IMR-90 (cell line): Measurements from ENCODE around the gene DENND5A. TPM values are rescaled to one million over a fixed set of nuclear protein-coding genes. Genes with fewer than 3 reads are reported as not detected.
A peak's percentile ranks its signal among the peaks of the same experiment; 100 is the strongest.

Experiments
- ATAC-seq: fragments of 200-7000 bp; cut with Tn5 transposase; 2 replicates; pipeline ENCODE4 v1.9.1; 2020; ENCODE audit warnings: low read depth, mild to moderate bottlenecking, moderate library complexity
- BruUV-seq: library from RNA; stranded (reverse); fragments of 400-500 nt; replicated peaks from 2 replicates; lab custom pipeline; 2021; lab: Mats Ljungman, UMichigan
- CTCF ChIA-PET: fragments of 300-600 bp; formaldehyde crosslinking; extraction: SDS; loops from one replicate; lab custom pipeline; 2021; ENCODE audit warnings: antibody characterized with exemption; lab: Yijun Ruan, JAX
- POLR2A ChIA-PET: fragments of 300-600 bp; sonication (Branson Sonifier 250); formaldehyde crosslinking; loops from one replicate; lab custom pipeline; 2022; ENCODE audit warnings: antibody characterized with exemption; ENCODE audit not compliant: unreplicated experiment; lab: Charles Lee
- DNase-seq: peaks from one replicate; pipeline ENCODE4 v3.0.0; 2013
- H2AFZ ChIP-seq: replicated peaks from 2 replicates; pipeline ENCODE3; 2013; ENCODE audit warnings: low read length, mild to moderate bottlenecking; ENCODE audit not compliant: poor library complexity
- H2AK5ac ChIP-seq: 2 replicates; pipeline ENCODE4 v1.6.1; 2013; ENCODE audit warnings: low read depth, low read length, inconsistent platforms
- H2AK9ac ChIP-seq: replicated peaks from 2 replicates; pipeline ENCODE3; 2013; ENCODE audit warnings: mild to moderate bottlenecking, low read depth, low read length, moderate library complexity; ENCODE audit not compliant: poor library complexity
- H2BK120ac ChIP-seq: 2 replicates; pipeline ENCODE4 v1.6.1; 2013; ENCODE audit warnings: low read depth, low read length, inconsistent platforms
- H2BK15ac ChIP-seq: 3 replicates; pipeline ENCODE4 v1.6.1; 2013; ENCODE audit warnings: low read depth, low read length, inconsistent platforms
- H2BK20ac ChIP-seq: 2 replicates; pipeline ENCODE4 v1.6.1; 2013; ENCODE audit warnings: low read depth, mild to moderate bottlenecking, inconsistent platforms, low read length, moderate library complexity
- H2BK5ac ChIP-seq: 2 replicates; pipeline ENCODE4 v1.6.1; 2013; ENCODE audit warnings: mild to moderate bottlenecking, low read depth, low read length, inconsistent platforms; ENCODE audit not compliant: poor library complexity, severe bottlenecking
- H3K14ac ChIP-seq: replicated peaks from 2 replicates; pipeline ENCODE4 v1.6.1; 2013; ENCODE audit warnings: low read depth, low read length, inconsistent platforms
- H3K18ac ChIP-seq: 2 replicates; pipeline ENCODE4 v1.6.1; 2013; ENCODE audit warnings: low read depth, low read length, control low read depth
- H3K23ac ChIP-seq: 2 replicates; pipeline ENCODE4 v1.6.1; 2013; ENCODE audit warnings: low read depth, low read length, inconsistent platforms
- H3K27ac ChIP-seq: 2 replicates; pipeline ENCODE4 v1.5.1; 2013; ENCODE audit warnings: mild to moderate bottlenecking, control low read depth, low read length; ENCODE audit not compliant: insufficient read depth
- H3K27me3 ChIP-seq: 2 replicates; pipeline ENCODE4 v1.6.1; 2013; ENCODE audit warnings: low read length; ENCODE audit not compliant: control insufficient read depth, insufficient read depth
- H3K36me3 ChIP-seq: 2 replicates; pipeline ENCODE4 v1.6.1; 2013; ENCODE audit warnings: low read length, mixed read lengths; ENCODE audit not compliant: control insufficient read depth, insufficient read depth
- H3K4ac ChIP-seq: 2 replicates; pipeline ENCODE4 v1.6.1; 2013; ENCODE audit warnings: low read depth, low read length, inconsistent platforms
- H3K4me1 ChIP-seq: 2 replicates; pipeline ENCODE4 v1.6.1; 2013; ENCODE audit warnings: low read length, mixed read lengths; ENCODE audit not compliant: control insufficient read depth, insufficient read depth
- H3K4me2 ChIP-seq: 2 replicates; pipeline ENCODE4 v1.6.1; 2013; ENCODE audit warnings: low read depth, mild to moderate bottlenecking, control low read depth, low read length, moderate library complexity
- H3K4me3 ChIP-seq: 2 replicates; pipeline ENCODE4 v1.5.1; 2013; ENCODE audit warnings: low read depth, mild to moderate bottlenecking, control low read depth, low read length, moderate library complexity; ENCODE audit not compliant: insufficient read depth
- H3K56ac ChIP-seq: 2 replicates; pipeline ENCODE4 v1.6.1; 2013; ENCODE audit warnings: low read length, inconsistent platforms; ENCODE audit not compliant: insufficient read depth; ENCODE audit errors: extremely low read depth
- H3K79me1 ChIP-seq, 2 experiments: 2 replicates each; pipeline ENCODE4 v1.6.1; 2013; ENCODE audit warnings: low read length in 2 of 2, inconsistent platforms in 1 of 2, low read depth in 1 of 2
- H3K9ac ChIP-seq: 2 replicates; pipeline ENCODE4 v1.6.1; 2013; ENCODE audit warnings: low read depth, low read length, control low read depth
- H3K9me1 ChIP-seq: 2 replicates; pipeline ENCODE4 v1.6.1; 2013; ENCODE audit warnings: low read length, inconsistent platforms; ENCODE audit not compliant: insufficient read depth
- H3K9me3 ChIP-seq: 2 replicates; pipeline ENCODE4 v1.6.1; 2013; ENCODE audit warnings: low read length; ENCODE audit not compliant: control insufficient read depth, insufficient read depth
- H4K20me1 ChIP-seq: 2 replicates; pipeline ENCODE4 v1.6.1; 2013; ENCODE audit warnings: low read length, inconsistent platforms; ENCODE audit not compliant: insufficient read depth
- H4K5ac ChIP-seq: 2 replicates; pipeline ENCODE4 v1.6.1; 2013; ENCODE audit warnings: mild to moderate bottlenecking, low read depth, low read length, control low read depth
- H4K8ac ChIP-seq, 2 experiments: 2 replicates each; pipeline ENCODE4 v1.6.1; 2013; ENCODE audit warnings: low read depth in 2 of 2, low read length in 2 of 2, control low read depth in 1 of 2, inconsistent platforms in 1 of 2
- H4K91ac ChIP-seq: 2 replicates; pipeline ENCODE4 v1.6.1; 2013; ENCODE audit warnings: low read depth, low read length, inconsistent platforms; ENCODE audit not compliant: insufficient read depth
- BHLHE40 ChIP-seq: fragments of 150-350 bp; IDR thresholded peaks from 2 replicates; pipeline ENCODE4 v1.6.1; 2016; ENCODE audit warnings: mild to moderate bottlenecking, low read depth, low read length
- CEBPB ChIP-seq: IDR thresholded peaks from 2 replicates; pipeline ENCODE4 v1.6.1; 2012; ENCODE audit warnings: low read depth, low read length, improper control_type of control experiment
- CHD1 ChIP-seq: IDR thresholded peaks from 2 replicates; pipeline ENCODE4 v1.6.1; 2012; ENCODE audit warnings: low read depth, low read length, improper control_type of control experiment
- CTCF ChIP-seq: conservative IDR thresholded peaks from 2 replicates; pipeline ENCODE4 v1.5.1; 2012; ENCODE audit warnings: mild to moderate bottlenecking, low read depth, low read length, improper control_type of control experiment
- ELK1 ChIP-seq: fragments of 150-350 bp; IDR thresholded peaks from 2 replicates; pipeline ENCODE4 v1.6.1; 2016; ENCODE audit warnings: low read depth, mild to moderate bottlenecking, low read length, moderate library complexity, borderline replicate concordance
- FOS ChIP-seq: fragments of 150-350 bp; IDR thresholded peaks from 2 replicates; pipeline ENCODE4 v1.6.1; 2016; ENCODE audit warnings: low read depth, low read length
- MAFK ChIP-seq: IDR thresholded peaks from 2 replicates; pipeline ENCODE4 v1.6.1; 2012; ENCODE audit warnings: low read depth, low read length, improper control_type of control experiment
- MAZ ChIP-seq: IDR thresholded peaks from 2 replicates; pipeline ENCODE4 v1.6.1; 2012; ENCODE audit warnings: low read depth, mild to moderate bottlenecking, low read length, improper control_type of control experiment, moderate library complexity, borderline replicate concordance
- MXI1 ChIP-seq: IDR thresholded peaks from 2 replicates; pipeline ENCODE4 v1.6.1; 2012; ENCODE audit warnings: low read depth, mild to moderate bottlenecking, low read length, moderate library complexity, borderline replicate concordance
- POLR2A ChIP-seq: IDR thresholded peaks from 2 replicates; pipeline ENCODE4 v1.6.1; 2012; ENCODE audit warnings: mild to moderate bottlenecking, low read depth, low read length
- RAD21 ChIP-seq: IDR thresholded peaks from 2 replicates; pipeline ENCODE4 v1.6.1; 2012; ENCODE audit warnings: low read length, improper control_type of control experiment
- RCOR1 ChIP-seq: IDR thresholded peaks from 2 replicates; pipeline ENCODE4 v1.6.1; 2012; ENCODE audit warnings: mild to moderate bottlenecking, low read length, improper control_type of control experiment; ENCODE audit not compliant: insufficient replicate concordance
- SMC3 ChIP-seq: fragments of 150-350 bp; IDR thresholded peaks from 2 replicates; pipeline ENCODE4 v1.6.1; 2016; ENCODE audit warnings: low read depth, mild to moderate bottlenecking, antibody characterized with exemption, low read length, moderate library complexity
- WGBS, 2 experiments: methylation state at CpG; one replicate each; pipeline versions ENCODE4 v1.1.5 to v1.1.7; 2013; ENCODE audit warnings: missing lambda C conversion rate in 2 of 2; ENCODE audit not compliant: insufficient read length in 1 of 2; ENCODE audit errors: extremely low coverage in 2 of 2; 5-methylcytosine and 5-hydroxymethylcytosine counted together
- dilution Hi-C: fragments of 300-500 bp; cut with HindIII; formaldehyde crosslinking; loops from one replicate; pipeline ENCODE4 v1.14.3; 2018; ENCODE audit warnings: low sequenced_read_pairs; ENCODE audit not compliant: unreplicated experiment
- in situ Hi-C: fragments of 300-500 bp; cut with MboI; formaldehyde crosslinking; loops from 3 replicates; pipeline ENCODE4 v1.14.3; 2019; ENCODE audit warnings: low sequenced_read_pairs, inconsistent platforms, mixed read lengths
- intact Hi-C: fragments of 100-400 bp; cut with micrococcal nuclease; formaldehyde crosslinking; loops from 2 replicates; pipeline ENCODE4 v1.10.0; 2022
- polyA plus RNA-seq, 3 experiments: library from polyadenylated mRNA; depleted of rRNA; stranded (reverse); fragments of >200 nt; gene quantifications; 2 replicates each; pipeline ENCODE4 v1.2.3, GENCODE V29; 2012; ENCODE audit warnings: low replicate concordance in 1 of 3
- total RNA-seq: library from RNA; depleted of rRNA; stranded (reverse); fragments of >200 nt; gene quantifications from 2 replicates; pipeline ENCODE4 v1.2.3, GENCODE V29; 2012
- TF ChIP-seq, protein P1 (sequence below): fragments of 150-350 bp; IDR thresholded peaks from 2 replicates; pipeline ENCODE4 v1.6.1; 2017; ENCODE audit warnings: mild to moderate bottlenecking, antibody characterized with exemption, low read length, low read depth

The DENND5A gene
- total and polyA plus RNA-seq, 2 of the 4 experiments (the other 2 are of a cell fraction) = 179 to 192 TPM

DNA sequence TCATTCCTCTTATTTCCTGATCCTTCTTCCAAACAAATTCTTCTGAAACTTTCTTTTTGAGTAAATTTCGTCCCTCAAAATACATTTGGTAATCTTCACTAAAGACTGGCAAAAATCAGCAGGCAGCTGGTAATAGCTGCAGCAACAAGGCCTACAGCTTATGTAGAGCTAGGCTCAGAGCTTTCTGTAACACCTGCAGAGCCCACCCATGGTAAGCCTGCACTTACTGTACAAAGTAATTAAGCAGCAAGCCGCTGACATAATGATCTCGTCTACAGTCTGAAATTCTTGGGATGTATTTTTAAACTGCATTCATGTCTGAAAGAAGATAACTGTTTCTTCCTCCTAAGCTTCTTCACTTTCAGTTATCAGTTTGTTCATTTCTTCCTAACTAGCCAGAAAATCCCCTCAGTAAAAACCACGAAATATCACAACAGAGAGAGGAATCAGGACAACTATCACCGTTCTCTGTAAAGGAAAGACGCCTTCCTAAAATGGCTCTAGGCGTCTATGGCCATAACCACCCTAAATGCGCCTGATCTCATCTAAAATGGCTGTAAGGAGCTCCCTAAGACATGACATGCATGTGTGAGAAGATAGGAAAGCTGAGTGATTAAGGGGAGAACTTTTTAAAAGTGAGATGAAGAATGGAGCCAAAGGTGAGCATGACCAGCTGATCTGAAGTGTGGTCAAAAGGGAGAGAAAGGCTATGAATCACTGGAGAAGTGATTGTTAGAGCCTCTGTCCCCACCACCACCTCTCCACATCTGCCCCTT is 56.2 kb downstream of the DENND5A start:
- H4K5ac ChIP-seq = no peak overlapping the region
- CTCF ChIA-PET = interaction anchor here (0.6 kb wide), 1 partner anchor 82 kb away, joined by 3 read pairs; no protein-coding TSS in a partner anchor
- no peak overlapping the region for H2BK120ac ChIP-seq
- H3K9me1 ChIP-seq = peaks cover 18% of the 10 kb centered on the region
- peaks cover 58% of the 10 kb centered on the region for H4K20me1 ChIP-seq
- H3K9me3 ChIP-seq = no peaks in the 10 kb centered on the region
- H3K36me3 ChIP-seq = peaks cover 7% of the 10 kb centered on the region
- no peaks in the 10 kb centered on the region for H3K27me3 ChIP-seq
- no peak overlapping the region; the same call in 1 of the 2 replicates for H3K4me2 ChIP-seq
- peaks cover 29 to 79% of the 10 kb centered on the region in 2 experiments for H3K79me1 ChIP-seq
- no TSS peak for BruUV-seq
- H2AFZ ChIP-seq = no peak overlapping the region
- no peak overlapping the region for H3K56ac ChIP-seq
- in situ Hi-C loops (no loop called here), dilution Hi-C loops (no loop called here), intact Hi-C loops (loop anchor here (5.0 kb wide), 1 partner anchor 53 kb away; no protein-coding TSS in a partner anchor)
- no peak overlapping the region for H2BK15ac ChIP-seq
- POLR2A ChIA-PET = interaction anchor here (0.7 kb wide), 1 partner anchor 15 kb away, joined by 3 read pairs; no protein-coding TSS in a partner anchor
- no peak overlapping the region for H3K4me3 ChIP-seq
- H3K9ac ChIP-seq = no peak overlapping the region
- 80% methylated on average over 1 of the region's 8 CpGs; no CpG with 5 or more reads in 1 of the 2 experiments for WGBS, 2 experiments
- no peak overlapping the region for H2AK9ac ChIP-seq
- H2AK5ac ChIP-seq = no peak overlapping the region
- no peak overlapping the region for H4K8ac ChIP-seq
- no peak overlapping the region for H4K91ac ChIP-seq
- peaks cover 13% of the 10 kb centered on the region for H3K4me1 ChIP-seq
- no peak overlapping the region for H2BK20ac ChIP-seq
- H3K14ac ChIP-seq = peak overlapping the region; percentile 68; the same call in 1 of the 2 replicates
- no peak overlapping the region; the same call in 1 of the 2 replicates for H3K18ac ChIP-seq
- DNase-seq = no peak
- no peak overlapping the region for H3K27ac ChIP-seq
- H3K23ac ChIP-seq = peak overlapping the region; percentile 66
- ATAC-seq = no peak
- H2BK5ac ChIP-seq = no peak overlapping the region
- H3K4ac ChIP-seq = 0 out of 2 replicates have a peak overlapping the region, but pooled peaks have one; percentile 10
- TF ChIP-seq RCOR1 = no peak
- TF ChIP-seq FOS = no peak
- TF ChIP-seq, protein P1, sequence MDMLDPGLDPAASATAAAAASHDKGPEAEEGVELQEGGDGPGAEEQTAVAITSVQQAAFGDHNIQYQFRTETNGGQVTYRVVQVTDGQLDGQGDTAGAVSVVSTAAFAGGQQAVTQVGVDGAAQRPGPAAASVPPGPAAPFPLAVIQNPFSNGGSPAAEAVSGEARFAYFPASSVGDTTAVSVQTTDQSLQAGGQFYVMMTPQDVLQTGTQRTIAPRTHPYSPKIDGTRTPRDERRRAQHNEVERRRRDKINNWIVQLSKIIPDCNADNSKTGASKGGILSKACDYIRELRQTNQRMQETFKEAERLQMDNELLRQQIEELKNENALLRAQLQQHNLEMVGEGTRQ = no peak
- TF ChIP-seq RAD21 = no peak
- TF ChIP-seq CTCF = no peak
- no peak for TF ChIP-seq CHD1
- no peak for TF ChIP-seq ELK1
- TF ChIP-seq BHLHE40 = no peak
- TF ChIP-seq SMC3 = no peak
- TF ChIP-seq MXI1 = no peak
- no peak for TF ChIP-seq MAFK
- no peak for TF ChIP-seq POLR2A
- no peak for TF ChIP-seq MAZ
- no peak for TF ChIP-seq CEBPB
